Hepatocyte (in vitro differentiated cells): ENCODE measurements around the gene SERPINE2.

Experiments used
- EZH2 ChIP-seq: fragments of 200-600 bp; sonication (generic); IDR thresholded peaks from 2 replicates; pipeline ENCODE4 v1.6.1; 2016; ENCODE audit warnings: antibody characterized with exemption, mild to moderate bottlenecking, borderline replicate concordance
- EZH2phosphoT487 ChIP-seq: fragments of 200-600 bp; sonication (generic); IDR thresholded peaks from one replicate; pipeline ENCODE4 v1.6.1; 2018; ENCODE audit warnings: antibody characterized with exemption, mild to moderate bottlenecking, low read depth, moderate library complexity; ENCODE audit not compliant: unreplicated experiment, severe bottlenecking
- TF ChIP-seq, protein P1 (sequence below): fragments of 200-600 bp; sonication (generic); IDR thresholded peaks from 2 replicates; pipeline ENCODE4 v1.5.1; 2016; ENCODE audit warnings: antibody characterized with exemption, mild to moderate bottlenecking; ENCODE audit not compliant: poor library complexity

GRCh38 chr2:224023188-224023587 is 15.9 kb downstream of the SERPINE2 start:
- TF ChIP-seq EZH2 (no peak), EZH2phosphoT487 (no peak)
- TF ChIP-seq, protein P1, sequence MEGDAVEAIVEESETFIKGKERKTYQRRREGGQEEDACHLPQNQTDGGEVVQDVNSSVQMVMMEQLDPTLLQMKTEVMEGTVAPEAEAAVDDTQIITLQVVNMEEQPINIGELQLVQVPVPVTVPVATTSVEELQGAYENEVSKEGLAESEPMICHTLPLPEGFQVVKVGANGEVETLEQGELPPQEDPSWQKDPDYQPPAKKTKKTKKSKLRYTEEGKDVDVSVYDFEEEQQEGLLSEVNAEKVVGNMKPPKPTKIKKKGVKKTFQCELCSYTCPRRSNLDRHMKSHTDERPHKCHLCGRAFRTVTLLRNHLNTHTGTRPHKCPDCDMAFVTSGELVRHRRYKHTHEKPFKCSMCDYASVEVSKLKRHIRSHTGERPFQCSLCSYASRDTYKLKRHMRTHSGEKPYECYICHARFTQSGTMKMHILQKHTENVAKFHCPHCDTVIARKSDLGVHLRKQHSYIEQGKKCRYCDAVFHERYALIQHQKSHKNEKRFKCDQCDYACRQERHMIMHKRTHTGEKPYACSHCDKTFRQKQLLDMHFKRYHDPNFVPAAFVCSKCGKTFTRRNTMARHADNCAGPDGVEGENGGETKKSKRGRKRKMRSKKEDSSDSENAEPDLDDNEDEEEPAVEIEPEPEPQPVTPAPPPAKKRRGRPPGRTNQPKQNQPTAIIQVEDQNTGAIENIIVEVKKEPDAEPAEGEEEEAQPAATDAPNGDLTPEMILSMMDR, result no peak
